ENCODE results near the gene TCF7L1.

Gene TCF7L1

DNA sequence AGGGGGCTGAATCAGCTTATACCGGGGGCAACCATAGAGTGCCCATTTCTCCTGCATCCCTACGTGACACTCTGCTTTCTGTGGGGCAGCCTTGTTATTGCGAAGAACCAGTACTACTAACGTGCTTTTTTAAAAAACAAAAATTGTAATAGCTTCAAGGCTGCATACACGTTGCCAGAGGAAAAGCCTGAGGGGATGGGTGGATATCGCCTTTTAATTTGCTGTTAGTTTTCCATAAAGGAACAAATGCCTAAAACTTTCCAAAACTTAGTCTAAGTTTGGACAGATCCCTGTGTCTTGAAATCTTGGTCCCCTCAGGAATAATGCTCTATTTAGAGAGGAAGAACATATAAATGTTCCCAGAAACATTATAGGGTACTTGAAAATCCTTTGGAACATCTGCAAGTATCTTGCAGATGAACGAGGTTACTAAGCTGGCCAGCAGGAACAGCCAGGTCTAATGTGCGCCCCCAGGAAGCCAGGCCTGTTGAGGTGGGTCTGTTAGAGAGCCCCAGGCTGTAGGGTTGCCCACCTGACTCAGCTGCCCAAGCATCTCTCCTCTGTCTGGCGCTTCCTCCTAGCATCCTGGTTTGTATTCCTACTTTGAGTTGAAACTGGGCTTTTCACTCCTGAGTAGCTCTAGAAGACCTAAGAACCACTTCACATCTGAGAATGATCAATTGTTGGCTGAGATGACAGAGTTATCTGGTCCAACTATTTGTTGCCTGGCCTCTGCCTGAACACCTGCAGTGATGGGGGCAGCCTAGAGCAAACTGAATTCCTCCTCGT lies 97.7 kb downstream of the TCF7L1 start:
- DNase-seq (ENCODE audit: low spot score): peak; percentile 35

DNA sequence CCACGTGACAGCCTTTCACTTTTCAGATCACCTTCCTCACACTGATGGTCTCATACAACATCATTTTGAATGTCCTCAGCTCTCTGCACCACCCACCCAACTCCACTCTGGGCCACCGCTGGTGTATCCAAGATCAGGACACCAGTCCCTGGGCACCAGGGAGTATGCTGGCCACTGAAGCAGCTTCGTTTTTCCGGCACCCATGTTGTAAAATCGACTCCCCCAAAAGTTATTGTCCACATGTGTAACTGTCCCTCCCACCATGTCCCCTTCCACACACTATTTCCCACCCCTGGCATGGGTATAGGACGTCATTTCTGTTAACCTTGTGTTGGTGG lies 98.2 kb downstream of the TCF7L1 start:
- no peak for DNase-seq (ENCODE audit: low spot score)

DNA sequence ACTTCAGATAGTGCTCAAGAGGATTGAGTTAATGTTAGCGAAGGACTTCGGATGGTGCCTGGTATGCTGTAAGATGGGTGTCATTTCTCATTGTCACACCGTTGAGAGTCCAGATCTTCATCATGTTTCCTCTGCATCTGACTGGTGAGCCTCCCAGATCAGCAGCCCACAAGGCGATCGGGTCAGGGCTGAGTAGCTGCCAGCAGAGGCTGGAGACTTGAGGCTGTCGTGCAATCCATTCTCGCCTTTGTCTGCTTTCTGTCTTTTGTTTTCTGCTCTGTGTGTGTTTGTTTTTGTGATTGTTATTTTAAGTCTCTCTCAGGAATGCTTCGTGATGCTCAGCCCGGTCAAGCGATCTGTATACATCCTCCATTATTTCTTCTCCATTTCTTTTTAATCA lies 98.8 kb downstream of the TCF7L1 start:
- DNase-seq (ENCODE audit: low spot score): no peak

GRCh38 chr2:85234868-85235267 lies 101.7 kb downstream of the TCF7L1 start:
- no peak for DNase-seq (ENCODE audit: low spot score)

DNA sequence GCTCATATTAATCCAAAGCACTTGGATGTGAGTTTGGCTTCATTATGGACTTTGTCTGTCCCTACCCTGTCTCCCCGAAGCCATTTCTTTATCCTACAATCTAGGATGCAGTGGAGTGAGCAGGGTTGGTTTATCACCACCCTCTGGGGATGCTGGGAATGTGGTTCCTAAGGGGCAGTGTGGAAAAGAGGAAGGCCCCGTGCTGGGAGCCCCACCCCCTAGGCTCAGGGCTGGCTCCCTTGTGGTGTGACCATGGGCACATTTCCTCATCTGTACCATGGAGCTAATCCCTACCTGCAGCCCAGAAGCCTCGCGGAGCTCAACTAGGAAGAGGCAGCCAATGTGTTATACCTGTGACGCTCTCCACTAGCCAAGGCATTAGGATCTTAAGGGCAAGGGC lies 102.1 kb downstream of the TCF7L1 start:
- DNase-seq (ENCODE audit: low spot score): no peak

GRCh38 chr2:85236084-85236483 lies 102.9 kb downstream of the TCF7L1 start:
- DNase-seq (ENCODE audit: low spot score): no peak

GRCh38 chr2:85237849-85238565 lies 104.8 kb downstream of the TCF7L1 start:
- no peak for DNase-seq (ENCODE audit: low spot score)

DNA sequence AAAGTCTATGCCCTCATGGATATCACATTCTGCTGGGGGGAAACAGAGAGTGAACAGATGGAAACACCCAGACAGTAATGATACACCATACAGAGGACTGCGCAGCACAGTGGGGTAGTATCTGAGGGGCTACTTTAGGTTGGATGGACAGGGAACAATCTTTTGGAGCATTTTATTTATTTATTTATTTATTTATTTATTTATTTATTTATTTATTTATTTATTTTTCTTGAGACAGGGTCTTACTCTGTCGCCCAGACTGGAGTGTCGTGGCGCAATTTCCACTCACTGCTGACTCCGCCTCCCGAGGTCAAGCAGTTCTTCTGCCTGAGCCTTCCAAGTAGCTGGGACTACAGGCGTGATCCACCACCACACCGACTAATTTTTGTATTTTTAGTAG lies 105.4 kb downstream of the TCF7L1 start:
- DNase-seq (ENCODE audit: low spot score): no peak

DNA sequence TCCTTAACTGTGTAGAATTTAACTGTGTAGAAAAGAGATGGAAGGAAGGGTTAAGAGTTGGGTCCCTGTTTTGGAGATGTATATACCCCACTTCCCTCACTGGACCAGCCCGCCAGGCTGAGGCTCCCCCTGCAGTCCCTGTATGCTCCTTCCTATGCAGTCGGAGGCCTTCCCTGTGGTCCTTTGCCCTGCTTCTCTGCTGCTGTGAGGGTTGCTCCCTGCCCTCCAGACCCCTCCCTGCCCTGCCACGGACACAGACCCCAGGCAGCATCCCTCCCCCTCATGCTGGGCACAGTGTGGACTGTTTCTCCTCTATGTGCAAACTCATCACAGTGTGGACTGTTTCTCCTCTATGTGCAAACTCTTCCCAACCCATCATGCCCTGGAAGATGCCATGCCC lies 105.9 kb downstream of the TCF7L1 start:
- DNase-seq (ENCODE audit: low spot score): no peak

DNA sequence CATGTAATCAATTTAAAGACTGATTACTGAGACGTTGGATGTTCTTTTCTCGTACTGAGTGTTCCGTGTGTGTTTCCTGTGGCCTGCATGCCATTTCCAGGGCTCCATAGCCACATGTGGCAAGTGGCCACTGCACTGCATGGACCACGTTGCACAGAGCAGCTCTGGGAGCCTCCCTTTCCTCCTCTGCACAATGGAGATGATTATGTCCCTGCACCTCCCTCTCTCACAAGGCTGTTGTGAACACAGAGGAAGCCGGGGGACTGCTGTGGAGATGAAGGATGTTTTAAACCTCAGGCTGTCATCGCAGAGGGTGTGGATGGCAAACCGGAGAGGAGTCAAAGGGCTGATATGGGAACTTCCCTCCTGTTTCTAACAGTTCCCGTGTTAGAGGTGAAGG lies 106.9 kb downstream of the TCF7L1 start:
- no peak for DNase-seq (ENCODE audit: low spot score)

- DNase-seq (ENCODE audit: low spot score): no peak
Observed at GRCh38 chr2:85242321-85242720, 109.1 kb downstream of the TCF7L1 start.

GRCh38 chr2:85243101-85244072 lies 110.2 kb downstream of the TCF7L1 start:
- DNase-seq (ENCODE audit: low spot score): peak; percentile 34

GRCh38 chr2:85244828-85245227 lies 111.6 kb downstream of the TCF7L1 start:
- DNase-seq (ENCODE audit: low spot score): no peak

- DNase-seq (ENCODE audit: low spot score): no peak
Observed at GRCh38 chr2:85245891-85246290, 112.7 kb downstream of the TCF7L1 start.

DNA sequence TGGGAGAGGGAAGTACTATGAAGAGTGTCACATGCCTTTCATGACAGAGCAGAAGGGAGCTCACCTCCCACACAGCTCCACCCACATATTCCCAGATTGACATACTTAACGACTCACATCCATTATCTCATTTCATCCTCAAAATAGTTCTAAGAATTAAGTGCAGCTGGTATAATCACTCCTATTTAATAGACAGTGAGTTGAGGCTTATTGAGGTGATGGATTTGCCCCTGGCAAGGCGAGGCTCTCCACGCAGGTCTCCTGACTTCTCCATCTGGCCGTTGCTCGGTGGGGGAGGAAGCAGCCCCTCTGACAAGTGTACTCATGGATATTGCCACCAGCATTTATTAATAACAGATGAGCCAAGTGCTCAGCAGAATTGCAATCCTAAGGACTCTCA lies 113.2 kb downstream of the TCF7L1 start:
- no peak for DNase-seq (ENCODE audit: low spot score)

DNA sequence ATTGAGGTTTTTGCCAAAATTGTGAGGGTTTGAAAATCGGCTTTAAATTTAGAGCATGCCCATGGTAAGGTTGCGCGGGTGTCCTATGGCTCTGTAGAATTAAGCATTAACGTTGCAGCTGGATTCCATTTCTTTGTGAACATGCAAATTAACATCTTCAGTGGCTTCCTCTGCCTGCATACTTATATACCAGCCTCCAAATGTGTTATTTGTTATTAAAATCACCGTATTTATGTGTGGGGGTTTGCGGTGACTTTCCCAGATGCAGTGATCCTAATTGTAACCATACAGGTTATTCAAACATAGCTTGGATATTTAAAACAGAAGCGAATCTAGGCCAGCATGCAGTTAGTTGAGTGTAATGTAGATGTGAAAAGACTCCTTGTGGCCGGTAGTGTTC lies 114.4 kb downstream of the TCF7L1 start:
- no peak for DNase-seq (ENCODE audit: low spot score)

DNA sequence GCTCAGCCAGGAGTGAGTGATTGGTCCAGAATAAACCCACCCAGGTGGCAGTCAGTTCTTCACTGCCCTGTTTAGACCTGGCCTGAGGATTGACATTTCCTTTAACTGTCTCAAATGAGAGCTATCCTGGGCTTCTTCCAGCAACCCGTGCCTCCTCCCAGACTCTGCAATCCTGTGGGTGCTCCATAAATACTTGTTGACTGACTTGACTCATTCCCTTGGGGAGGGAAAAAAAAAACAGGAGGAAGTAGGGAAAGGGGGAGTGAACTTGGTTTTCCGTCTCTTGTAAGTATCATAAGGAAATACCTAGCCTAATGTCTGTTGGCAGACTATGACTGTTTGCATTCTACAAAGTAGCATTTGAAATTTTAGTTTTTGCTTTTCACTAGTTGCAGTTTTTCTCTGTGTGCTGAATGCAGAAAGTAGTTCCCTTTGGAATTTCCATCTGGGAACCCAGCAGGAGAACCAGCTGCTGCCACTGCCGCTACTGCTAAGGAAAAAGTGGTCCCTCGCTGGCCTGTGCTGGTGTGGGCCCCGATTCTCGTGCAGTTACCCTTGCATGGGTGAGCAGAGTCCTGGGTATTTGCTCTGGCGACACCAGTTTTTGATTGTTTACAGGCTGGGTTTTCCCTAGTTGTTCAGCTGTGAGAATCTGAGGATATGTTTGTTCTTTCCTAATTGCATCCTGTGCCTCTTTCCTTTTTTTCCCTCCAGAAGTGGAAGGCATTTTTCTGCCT lies 115.7 kb downstream of the TCF7L1 start:
- DNase-seq (ENCODE audit: low spot score): peak; percentile 44

- DNase-seq (ENCODE audit: low spot score): no peak
Observed at GRCh38 chr2:85250045-85250444, 116.9 kb downstream of the TCF7L1 start.

GRCh38 chr2:85251070-85251616 lies 118.0 kb downstream of the TCF7L1 start:
- DNase-seq (ENCODE audit: low spot score): no peak

GRCh38 chr2:85253890-85254289 lies 120.7 kb downstream of the TCF7L1 start:
- DNase-seq (ENCODE audit: low spot score): no peak

DNA sequence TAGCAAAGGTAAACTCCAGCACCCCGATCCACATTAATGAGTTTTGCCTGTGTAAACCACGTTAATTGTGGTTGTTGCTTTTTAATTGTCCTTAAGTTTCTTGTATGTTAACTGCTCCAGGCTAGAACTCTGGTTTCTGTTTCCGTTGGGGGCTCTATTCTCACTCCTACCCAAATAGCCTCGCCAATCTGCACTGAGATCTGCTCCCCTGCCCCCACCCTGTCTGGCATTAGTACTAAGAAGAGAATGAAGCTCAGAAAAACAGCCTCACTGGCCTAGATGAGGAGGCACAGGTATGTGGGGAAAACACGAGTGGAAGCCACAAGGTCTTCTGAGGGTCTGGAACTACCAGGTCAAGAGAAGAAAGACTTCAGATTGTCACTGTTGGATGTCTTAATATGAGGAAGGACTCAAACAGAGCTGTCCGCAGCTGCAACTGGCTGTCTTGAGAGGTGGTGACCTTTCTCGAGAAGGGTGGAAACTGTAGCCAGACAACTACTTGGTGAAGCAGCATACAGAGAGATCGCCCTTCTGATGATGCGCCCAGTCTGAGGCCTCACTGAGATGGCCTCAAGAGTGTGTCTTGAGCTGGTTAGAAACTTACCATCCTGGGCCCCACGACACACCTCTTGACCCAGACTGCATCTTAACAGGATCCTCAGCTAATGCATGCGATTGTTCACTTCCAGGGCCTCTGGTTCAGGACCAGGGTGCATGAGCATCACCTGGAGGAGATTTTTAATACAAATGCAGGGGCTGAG lies 121.5 kb downstream of the TCF7L1 start:
- DNase-seq (ENCODE audit: low spot score): no peak
